OCI-LY7 (cell line): ENCODE results near the gene IFT57. TPM values are rescaled to one million over a fixed set of nuclear protein-coding genes. Genes with fewer than 3 reads are reported as not detected.

Source experiments
- BruUV-seq: library from RNA; stranded (reverse); fragments of 400-500 nt; replicated peaks from 2 replicates; lab custom pipeline; 2021; lab: Mats Ljungman, UMichigan
- CTCF ChIA-PET: fragments of 300-600 bp; sonication (Branson Sonifier 250); formaldehyde crosslinking; loops from one replicate; lab custom pipeline; 2022; ENCODE audit warnings: antibody characterized with exemption; ENCODE audit not compliant: unreplicated experiment; lab: Charles Lee
- POLR2A ChIA-PET: fragments of 300-600 bp; sonication (Branson Sonifier 250); formaldehyde crosslinking; loops from one replicate; lab custom pipeline; 2022; ENCODE audit warnings: antibody characterized with exemption; lab: Charles Lee
- DNase-seq: peaks from one replicate; pipeline ENCODE4 v3.0.0-alpha.2; 2015; ENCODE audit warnings: low spot score
- H2AFZ ChIP-seq: fragments of 200-600 bp; sonication (generic), shearing (Covaris generic); 2 replicates; pipeline ENCODE4 v1.6.1; 2014; ENCODE audit warnings: mild to moderate bottlenecking, antibody characterized with exemption, low read length, moderate library complexity
- H3K27ac ChIP-seq: fragments of 200-600 bp; sonication (generic); 2 replicates; pipeline ENCODE4 v1.5.1; 2014; ENCODE audit warnings: mixed run types, low read depth, mild to moderate bottlenecking, moderate library complexity, low read length, inconsistent platforms; ENCODE audit not compliant: poor library complexity, severe bottlenecking
- H3K36me3 ChIP-seq: fragments of 200-600 bp; sonication (generic); 2 replicates; pipeline ENCODE4 v1.6.1; 2014; ENCODE audit warnings: mild to moderate bottlenecking, antibody characterized with exemption, low read length, moderate library complexity, mixed read lengths; ENCODE audit not compliant: insufficient read depth
- H3K4me1 ChIP-seq: fragments of 200-600 bp; sonication (generic); 2 replicates; pipeline ENCODE4 v1.5.1; 2014; ENCODE audit warnings: mild to moderate bottlenecking, low read length; ENCODE audit not compliant: insufficient read depth, poor library complexity, severe bottlenecking
- H3K4me2 ChIP-seq: fragments of 200-600 bp; sonication (generic); 2 replicates; pipeline ENCODE4 v1.6.1; 2014; ENCODE audit warnings: mild to moderate bottlenecking, low read length
- H3K4me3 ChIP-seq: fragments of 200-600 bp; sonication (generic); 2 replicates; pipeline ENCODE4 v1.5.1; 2014; ENCODE audit warnings: mild to moderate bottlenecking, low read depth, low read length; ENCODE audit not compliant: poor library complexity, severe bottlenecking
- H3K79me2 ChIP-seq: fragments of 200-600 bp; sonication (generic); 2 replicates; pipeline ENCODE4 v1.6.1; 2016; ENCODE audit warnings: low read depth, mild to moderate bottlenecking, low read length, moderate library complexity, mixed read lengths; ENCODE audit not compliant: insufficient read depth
- H3K9me2 ChIP-seq: fragments of 200-600 bp; sonication (generic); 2 replicates; pipeline ENCODE4 v1.6.1; 2016; ENCODE audit warnings: mild to moderate bottlenecking, low read length, mixed read lengths; ENCODE audit not compliant: insufficient read depth
- H3K9me3 ChIP-seq: fragments of 200-600 bp; sonication (generic); 2 replicates; pipeline ENCODE4 v1.6.1; 2014; ENCODE audit warnings: mild to moderate bottlenecking, mixed run types, low read length, mixed read lengths
- H4K20me1 ChIP-seq: fragments of 200-600 bp; sonication (generic); 2 replicates; pipeline ENCODE4 v1.6.1; 2014; ENCODE audit warnings: mild to moderate bottlenecking, antibody characterized with exemption, low read length, moderate library complexity, mixed read lengths; ENCODE audit not compliant: insufficient read depth
- CTCF ChIP-seq: fragments of 200-600 bp; sonication (generic); conservative IDR thresholded peaks from 2 replicates; pipeline ENCODE4 v1.5.1; 2014; ENCODE audit warnings: mild to moderate bottlenecking, antibody characterized with exemption, low read length, moderate library complexity, mixed read lengths
- EZH2phosphoT487 ChIP-seq: fragments of 200-600 bp; sonication (generic); IDR thresholded peaks from 2 replicates; pipeline ENCODE4 v1.6.1; 2018; ENCODE audit warnings: low read depth, borderline replicate concordance, mild to moderate bottlenecking, mixed run types, antibody characterized with exemption, low read length, moderate library complexity, mixed read lengths
- intact Hi-C: fragments of 100-400 bp; cut with micrococcal nuclease; formaldehyde crosslinking; loops from one replicate; pipeline ENCODE4 v1.10.0; 2022; ENCODE audit not compliant: unreplicated experiment
- total RNA-seq, 2 experiments: library from RNA; depleted of rRNA in 1 of 2; stranded (reverse); fragments of >200 nt in 1 of 2; shearing (Covaris generic) in 1 of 2; gene quantifications; 2 replicates each; pipeline ENCODE4 v1.2.3, GENCODE V29; 2014 to 2022

Gene IFT57
- total RNA-seq, 2 experiments from 2014 or later, result 44.1 to 68.2 TPM

GRCh38 chr3:108182339-108182738 lies 39.9 kb downstream of the IFT57 start:
- ChIA-PET POLR2A (interaction anchor here (1.3 to 1.8 kb wide), 4 partner anchors 15 to 41 kb away, joined by 4 to 8 read pairs (median 6); partner anchors contain the start of gene IFT57), CTCF (no interaction called here)
- H4K20me1 ChIP-seq, result no peaks in the 10 kb centered on the region
- H3K79me2 ChIP-seq, result no peaks in the 10 kb centered on the region
- intact Hi-C loops, result no loop called here
- no peak overlapping the region for H3K4me2 ChIP-seq
- no peak overlapping the region for H2AFZ ChIP-seq
- H3K36me3 ChIP-seq, result peaks cover 13% of the 10 kb centered on the region
- no peak for TF ChIP-seq EZH2phosphoT487
- TF ChIP-seq CTCF, result no peak
- H3K4me1 ChIP-seq, result no peaks in the 10 kb centered on the region
- no peak for DNase-seq
- H3K9me3 ChIP-seq, result peaks cover 8% of the 10 kb centered on the region; the same call in 1 of the 2 replicates
- no TSS peak for BruUV-seq
- H3K27ac ChIP-seq, result no peak overlapping the region
- H3K9me2 ChIP-seq, result no peaks in the 10 kb centered on the region
- H3K4me3 ChIP-seq, result no peak overlapping the region

DNA sequence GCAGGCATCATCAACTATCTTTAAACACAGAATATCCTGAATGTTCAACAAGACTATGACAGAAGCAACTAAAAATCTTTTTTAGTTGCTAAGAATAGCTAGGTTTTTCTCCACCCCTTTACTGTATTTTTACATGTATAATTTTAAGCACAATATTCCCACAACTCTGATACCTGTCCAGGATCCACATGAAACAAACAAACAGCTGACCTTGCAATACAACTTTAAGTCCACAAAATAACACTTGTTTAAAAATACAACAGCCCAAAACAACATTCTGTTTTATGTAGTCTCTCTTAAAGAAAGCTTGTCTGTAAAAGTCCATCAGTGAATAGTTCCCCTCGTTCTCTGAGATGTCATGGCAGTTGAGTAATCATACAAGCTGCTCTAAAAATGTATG lies 41.1 kb downstream of the IFT57 start:
- intact Hi-C loops, result no loop called here
- POLR2A ChIA-PET, result interaction anchor here (0.7 to 1.8 kb wide), 5 partner anchors 14 to 42 kb away, joined by 3 to 8 read pairs (median 6); partner anchors contain the start of gene IFT57

More for the DNA sequence above, 41.1 kb downstream of the IFT57 start:
- H3K9me3 ChIP-seq, result peaks cover 8% of the 10 kb centered on the region; the same call in 1 of the 2 replicates
- no peaks in the 10 kb centered on the region for H3K9me2 ChIP-seq
- no peaks in the 10 kb centered on the region for H4K20me1 ChIP-seq
- no peaks in the 10 kb centered on the region for H3K79me2 ChIP-seq
- H2AFZ ChIP-seq, result no peak overlapping the region
- no TSS peak for BruUV-seq
- no peak overlapping the region for H3K4me2 ChIP-seq
- TF ChIP-seq EZH2phosphoT487 (no peak), CTCF (no peak)
- CTCF ChIA-PET, result interaction anchor here (0.6 kb wide), 1 partner anchor 141 kb away, joined by 3 read pairs; no protein-coding TSS in a partner anchor
- no peak overlapping the region for H3K4me3 ChIP-seq
- H3K36me3 ChIP-seq, result peaks cover 13% of the 10 kb centered on the region
- DNase-seq, result no peak
- no peak overlapping the region for H3K27ac ChIP-seq
- H3K4me1 ChIP-seq, result no peaks in the 10 kb centered on the region
